WI38 (cell line): ENCODE measurements around the gene RALBP1.
A peak's percentile ranks its signal among the peaks of the same experiment; 100 is the strongest.

ENCODE experiments used
- H3K4me3 ChIP-seq: 2 replicates; pipeline ENCODE4 v1.5.1; 2011; ENCODE audit warnings: low read depth, mild to moderate bottlenecking, control low read depth, low read length
- CTCF ChIP-seq: IDR thresholded peaks from 2 replicates; pipeline ENCODE4 v1.5.1; 2012; ENCODE audit warnings: low read depth, mild to moderate bottlenecking, control low read depth, low read length

RALBP1 gene

GRCh38 chr18:9571546-9571945 is 96.2 kb downstream of the RALBP1 start:
- TF ChIP-seq CTCF = no peak
- H3K4me3 ChIP-seq = no peak overlapping the region

- TF ChIP-seq CTCF = no peak
Measured at GRCh38 chr18:9574473-9575115, 99.3 kb downstream of the RALBP1 start.

GRCh38 chr18:9575558-9575957 is 100.2 kb downstream of the RALBP1 start:
- TF ChIP-seq CTCF = peak; percentile 79
- no peak overlapping the region for H3K4me3 ChIP-seq

More at GRCh38 chr18:9574473-9575115, 99.3 kb downstream of the RALBP1 start:
- no peak overlapping the region for H3K4me3 ChIP-seq

- no peak for TF ChIP-seq CTCF
Measured at GRCh38 chr18:9577361-9577760, 102.0 kb downstream of the RALBP1 start.

GRCh38 chr18:9578306-9578705 is 103.0 kb downstream of the RALBP1 start:
- no peak for TF ChIP-seq CTCF
- H3K4me3 ChIP-seq = no peak overlapping the region

More at GRCh38 chr18:9577361-9577760, 102.0 kb downstream of the RALBP1 start:
- no peak overlapping the region for H3K4me3 ChIP-seq

- TF ChIP-seq CTCF = no peak
- H3K4me3 ChIP-seq = no peak overlapping the region
Measured at GRCh38 chr18:9581667-9582066, 106.4 kb downstream of the RALBP1 start.

GRCh38 chr18:9586814-9587213 is 111.5 kb downstream of the RALBP1 start:
- H3K4me3 ChIP-seq = no peak overlapping the region
- no peak for TF ChIP-seq CTCF
